ENCODE measurements around the gene RGL1.
A peak's percentile ranks its signal among the peaks of the same experiment; 100 is the strongest.

RGL1 gene

DNA sequence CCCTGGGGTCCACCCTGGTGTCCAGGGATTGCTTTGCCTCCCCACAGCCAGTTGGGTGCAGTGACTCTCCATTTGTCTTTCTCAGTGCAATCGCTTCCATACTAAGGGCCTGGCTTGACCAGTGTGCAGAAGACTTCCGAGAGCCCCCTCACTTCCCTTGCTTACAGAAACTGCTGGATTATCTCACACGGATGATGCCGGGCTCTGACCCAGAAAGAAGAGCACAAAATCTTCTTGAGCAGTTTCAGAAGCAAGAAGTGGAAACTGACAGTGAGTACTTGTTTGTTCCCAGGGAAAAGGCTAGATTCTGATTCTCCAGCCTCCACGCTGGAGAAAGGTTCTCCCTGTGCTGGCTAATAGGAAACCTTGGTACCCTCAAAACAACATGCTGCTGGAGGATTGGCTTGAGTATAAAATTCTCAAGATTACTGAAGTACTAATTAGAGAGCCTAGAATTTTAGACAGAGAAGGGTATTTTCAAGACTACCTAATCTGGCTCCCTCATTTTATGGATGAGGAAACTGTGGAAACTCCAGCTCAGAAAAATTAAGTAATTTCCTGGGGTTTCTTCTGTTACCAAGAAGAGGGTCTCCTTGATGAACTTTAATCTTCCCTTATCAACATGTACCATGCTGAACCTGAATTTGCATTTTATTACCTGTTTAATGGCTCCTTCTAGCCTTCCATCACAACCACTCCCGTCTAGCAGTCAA, 75.8 kb downstream of the RGL1 start:
- TF ChIP-seq, protein P1, sequence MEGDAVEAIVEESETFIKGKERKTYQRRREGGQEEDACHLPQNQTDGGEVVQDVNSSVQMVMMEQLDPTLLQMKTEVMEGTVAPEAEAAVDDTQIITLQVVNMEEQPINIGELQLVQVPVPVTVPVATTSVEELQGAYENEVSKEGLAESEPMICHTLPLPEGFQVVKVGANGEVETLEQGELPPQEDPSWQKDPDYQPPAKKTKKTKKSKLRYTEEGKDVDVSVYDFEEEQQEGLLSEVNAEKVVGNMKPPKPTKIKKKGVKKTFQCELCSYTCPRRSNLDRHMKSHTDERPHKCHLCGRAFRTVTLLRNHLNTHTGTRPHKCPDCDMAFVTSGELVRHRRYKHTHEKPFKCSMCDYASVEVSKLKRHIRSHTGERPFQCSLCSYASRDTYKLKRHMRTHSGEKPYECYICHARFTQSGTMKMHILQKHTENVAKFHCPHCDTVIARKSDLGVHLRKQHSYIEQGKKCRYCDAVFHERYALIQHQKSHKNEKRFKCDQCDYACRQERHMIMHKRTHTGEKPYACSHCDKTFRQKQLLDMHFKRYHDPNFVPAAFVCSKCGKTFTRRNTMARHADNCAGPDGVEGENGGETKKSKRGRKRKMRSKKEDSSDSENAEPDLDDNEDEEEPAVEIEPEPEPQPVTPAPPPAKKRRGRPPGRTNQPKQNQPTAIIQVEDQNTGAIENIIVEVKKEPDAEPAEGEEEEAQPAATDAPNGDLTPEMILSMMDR (IDR thresholded peaks at IDR 0.05; ENCODE audit: insufficient read depth, low read length, missing control alignments) = no peak
- ChIA-PET CTCF (interaction anchor here (1.1 to 1.7 kb wide), 5 partner anchors 10 to 228 kb away, joined by 3 to 6 read pairs (median 4); partner anchors contain the start of gene APOBEC4), POLR2A (no interaction called here)
- DNase-seq (ENCODE audit: low read depth, low spot score) = no peak
- H3K4me3 ChIP-seq (ENCODE audit: low read depth, low read length) = no peak overlapping the region

DNA sequence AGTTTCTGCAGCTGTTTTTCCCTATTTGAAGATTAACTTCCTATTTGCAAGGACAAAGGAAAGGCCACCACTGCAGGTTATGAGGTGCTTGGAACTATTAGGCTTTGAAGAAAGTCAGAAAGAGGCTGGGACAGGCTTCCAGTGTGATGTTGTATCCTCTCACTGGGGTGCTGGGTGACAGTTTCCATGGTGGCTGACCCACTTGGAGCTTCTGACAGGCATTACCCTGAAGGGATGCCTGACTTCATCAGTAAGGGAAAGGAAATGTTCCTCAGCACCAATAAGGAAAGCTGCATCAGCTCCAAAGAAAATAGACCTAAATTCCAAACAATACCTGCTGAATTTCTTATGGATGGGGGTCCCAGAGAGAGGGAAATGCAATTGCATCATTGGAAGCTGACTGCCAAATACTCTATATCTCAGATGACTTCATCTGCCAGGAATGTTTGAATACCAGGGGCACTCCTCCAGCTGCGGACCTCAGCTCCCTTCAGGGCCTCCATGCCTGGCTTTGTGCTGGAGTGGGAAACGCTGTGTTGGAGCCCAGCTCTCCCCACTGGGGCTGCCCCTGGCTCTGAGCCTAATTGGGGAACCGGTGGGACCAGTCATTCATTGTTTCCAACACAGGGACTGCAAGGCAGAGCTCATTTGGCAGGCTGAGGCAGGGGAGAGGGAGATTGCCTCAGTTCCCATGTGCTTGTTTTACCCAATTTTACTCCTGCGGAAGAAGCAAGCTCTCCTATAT, 76.6 kb downstream of the RGL1 start:
- DNase-seq (ENCODE audit: low read depth, low spot score) = peak; percentile 24
- TF ChIP-seq, protein P1 (IDR thresholded peaks at IDR 0.05; ENCODE audit: insufficient read depth, low read length, missing control alignments) = no peak
- no peak overlapping the region for H3K4me3 ChIP-seq (ENCODE audit: low read depth, low read length)
- CTCF ChIA-PET = interaction anchor here (0.9 to 1.7 kb wide), 8 partner anchors 10 to 229 kb away, joined by 3 to 6 read pairs (median 4); partner anchors contain the start of gene APOBEC4
- POLR2A ChIA-PET = no interaction called here

DNA sequence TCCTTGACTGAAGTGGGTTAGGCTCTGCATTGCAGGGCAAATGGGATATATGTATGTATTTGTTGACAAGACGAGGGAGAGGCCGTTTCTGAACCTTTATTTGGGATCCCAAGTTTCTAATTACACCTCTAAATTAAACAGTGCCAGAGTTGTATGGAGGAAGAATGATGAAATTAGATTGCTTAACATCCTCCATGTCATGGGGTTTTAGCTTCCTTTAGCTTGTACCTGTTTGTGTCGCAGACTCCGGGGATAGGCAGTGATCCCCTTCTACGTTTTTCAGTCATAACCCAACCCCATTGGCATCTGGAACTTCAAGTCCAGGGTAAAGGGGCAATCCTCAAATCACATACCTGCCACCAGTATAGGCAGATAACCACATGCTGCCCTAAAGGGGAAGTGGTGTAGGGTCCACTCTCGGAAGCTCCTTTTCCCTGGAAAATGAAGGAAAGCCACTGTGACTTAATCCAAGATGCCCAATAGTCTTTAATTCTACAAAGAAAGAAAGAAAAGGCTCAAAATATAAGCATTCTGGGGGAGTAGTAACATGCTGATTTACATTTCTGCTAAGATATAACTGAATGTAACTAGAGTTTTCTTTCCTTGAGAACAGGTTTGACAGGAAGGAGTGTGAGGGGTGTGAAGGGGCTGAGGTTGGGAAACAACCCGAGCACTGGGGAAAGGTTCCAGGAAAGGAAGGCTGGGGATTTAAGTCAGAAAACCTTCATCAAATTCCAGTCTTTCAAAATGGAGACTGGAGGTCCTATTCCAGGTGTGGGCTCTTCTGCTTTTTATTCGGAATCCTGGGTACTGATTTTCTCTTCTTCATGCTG, 77.6 kb downstream of the RGL1 start:
- TF ChIP-seq, protein P1 (IDR thresholded peaks at IDR 0.05; ENCODE audit: insufficient read depth, low read length, missing control alignments) = no peak
- CTCF ChIA-PET = interaction anchor here (0.6 to 1.9 kb wide), 6 partner anchors 21 to 230 kb away, joined by 3 to 6 read pairs (median 4); partner anchors contain the start of gene APOBEC4
- POLR2A ChIA-PET = no interaction called here
- DNase-seq (ENCODE audit: low read depth, low spot score) = no peak
- H3K4me3 ChIP-seq (ENCODE audit: low read depth, low read length) = no peak overlapping the region

DNA sequence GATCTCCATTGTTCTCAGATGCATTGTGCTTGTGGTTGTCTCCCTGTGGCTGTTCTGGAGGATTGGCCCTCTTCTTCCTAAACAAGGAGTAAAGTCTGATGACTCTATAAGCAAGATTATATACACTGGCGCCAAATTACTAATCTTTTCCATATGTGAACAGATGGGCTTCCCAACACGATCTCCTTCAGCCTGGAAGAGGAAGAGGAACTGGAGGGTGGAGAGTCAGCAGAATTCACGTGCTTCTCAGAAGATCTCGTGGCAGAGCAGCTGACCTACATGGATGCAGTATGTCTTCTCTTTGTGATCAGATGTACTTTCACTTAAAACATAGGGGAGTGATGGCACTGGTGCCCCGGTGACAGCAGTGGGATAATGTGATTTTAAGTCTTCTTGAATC, 78.7 kb downstream of the RGL1 start:
- H3K4me3 ChIP-seq (ENCODE audit: low read depth, low read length) = no peak overlapping the region
- CTCF ChIA-PET = interaction anchor here (1.3 to 1.9 kb wide), 2 partner anchors 32 to 203 kb away, joined by 4 read pairs; no protein-coding TSS in a partner anchor
- POLR2A ChIA-PET = interaction anchor here (0.7 kb wide), 1 partner anchor 179 kb away, joined by 3 read pairs; no protein-coding TSS in a partner anchor
- TF ChIP-seq, protein P1 (IDR thresholded peaks at IDR 0.05; ENCODE audit: insufficient read depth, low read length, missing control alignments) = no peak
- DNase-seq (ENCODE audit: low read depth, low spot score) = no peak

DNA sequence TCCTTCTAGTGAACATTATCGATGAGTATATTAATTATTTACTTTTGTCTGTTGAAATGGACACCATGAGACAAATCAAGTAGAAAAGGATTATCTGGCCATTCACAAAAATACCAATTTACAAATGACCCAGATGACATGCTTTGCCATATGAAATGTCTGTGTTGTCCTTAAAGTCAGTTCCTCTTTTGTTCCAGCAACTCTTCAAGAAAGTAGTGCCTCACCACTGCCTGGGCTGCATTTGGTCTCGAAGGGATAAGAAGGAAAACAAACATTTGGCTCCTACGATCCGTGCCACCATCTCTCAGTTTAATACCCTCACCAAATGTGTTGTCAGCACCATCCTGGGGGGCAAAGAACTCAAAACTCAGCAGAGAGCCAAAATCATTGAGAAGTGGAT, 79.6 kb downstream of the RGL1 start:
- ChIA-PET POLR2A (no interaction called here), CTCF (interaction anchor here (1.3 to 1.9 kb wide), 2 partner anchors 31 to 204 kb away, joined by 4 read pairs; no protein-coding TSS in a partner anchor)
- no peak overlapping the region for H3K4me3 ChIP-seq (ENCODE audit: low read depth, low read length)
- DNase-seq (ENCODE audit: low read depth, low spot score) = no peak
- TF ChIP-seq, protein P1 (IDR thresholded peaks at IDR 0.05; ENCODE audit: insufficient read depth, low read length, missing control alignments) = no peak

Data from AG04449 (cell line).